ENCODE measurements around the gene STX1B. TPM values are rescaled to one million over a fixed set of nuclear protein-coding genes. Genes with fewer than 3 reads are reported as not detected.
A peak's percentile ranks its signal among the peaks of the same experiment; 100 is the strongest.
"Not testable (repeated sequence)": the region's sequence is repeated elsewhere in the genome, so short reads cannot be mapped to it uniquely, and the experiment has no call there.

The STX1B gene
- total and polyA plus RNA-seq, 8 donors, result 0.16 to 2.4 (median 0.80) TPM

GRCh38 chr16:31025339-31025738 lies 14.9 kb upstream of the STX1B start:
- no peak for FAIRE-seq
- no peaks in the 10 kb centered on the region for H3K27me3 ChIP-seq
- H3K4me1 ChIP-seq, result no peaks in the 10 kb centered on the region
- no peak overlapping the region for H3K27ac ChIP-seq
- H3K36me3 ChIP-seq, result no peaks in the 10 kb centered on the region
- no peak for DNase-seq
- TF ChIP-seq CTCF (IDR thresholded peaks at IDR 0.05), result no peak
- peak in 2 of 4 donors; percentile 25 to 34 for ATAC-seq
- H3K4me3 ChIP-seq, result no peak overlapping the region
- intact Hi-C loops (cut with DNase I), result no loop called here
- no peaks in the 10 kb centered on the region for H3K9me3 ChIP-seq
- 87 to 94% methylated on average over 5 of the region's 5 CpGs for WGBS, 2 donors

DNA sequence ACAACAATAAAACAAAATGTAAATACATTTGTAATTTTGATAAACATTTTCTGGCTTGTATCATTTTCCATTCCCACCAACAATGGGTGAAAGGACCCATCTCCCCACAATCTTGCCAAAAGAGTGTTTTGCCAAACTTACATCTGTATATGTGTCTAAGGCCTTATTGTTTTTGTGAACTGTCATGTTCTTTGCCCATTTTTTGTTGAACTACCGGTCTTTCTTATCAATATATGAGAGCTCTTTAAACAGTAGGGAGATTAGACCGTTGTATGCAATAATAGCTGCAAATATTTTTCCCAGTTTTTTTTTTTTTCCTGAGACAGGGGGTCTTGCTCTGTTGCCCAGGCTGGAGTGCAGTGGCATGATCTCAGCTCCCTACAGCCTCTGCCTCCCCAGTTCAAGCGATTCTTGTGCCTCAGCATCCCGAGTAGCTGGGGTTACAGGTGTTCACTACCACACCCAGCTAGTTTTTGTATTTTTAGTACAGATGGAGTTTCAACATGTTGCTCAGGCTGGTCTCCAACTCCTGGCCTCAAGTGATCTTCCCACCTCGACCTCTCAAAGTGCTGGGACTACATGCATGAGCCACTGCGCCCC lies 13.3 kb upstream of the STX1B start:
- no peak for FAIRE-seq
- ATAC-seq, result no peak
- Histone ChIP-seq H3K9me3 (no peaks in the 10 kb centered on the region), H3K4me1 (no peaks in the 10 kb centered on the region), H3K27me3 (no peaks in the 10 kb centered on the region), H3K4me3 (no peak overlapping the region), H3K36me3 (no peaks in the 10 kb centered on the region), H3K27ac (no peak overlapping the region)
- TF ChIP-seq CTCF (IDR thresholded peaks at IDR 0.05), result no peak
- intact Hi-C loops (cut with DNase I), result no loop called here
- WGBS, 2 donors, result 52 to 62% methylated on average over 6 of the region's 6 CpGs
- DNase-seq, result no peak

- Histone ChIP-seq H3K9me3 (no peaks in the 10 kb centered on the region), H3K36me3 (no peaks in the 10 kb centered on the region), H3K27me3 (no peaks in the 10 kb centered on the region), H3K4me1 (no peaks in the 10 kb centered on the region), H3K27ac (no peak overlapping the region), H3K4me3 (no peak overlapping the region)
- FAIRE-seq, result no peak
- no peak for TF ChIP-seq CTCF (IDR thresholded peaks at IDR 0.05)
- 85 to 89% methylated on average over 4 of the region's 4 CpGs for WGBS, 2 donors
- DNase-seq, result no peak
- intact Hi-C loops (cut with DNase I), result no loop called here
- ATAC-seq, result no peak
Measured at GRCh38 chr16:31023252-31023602, 12.8 kb upstream of the STX1B start.

DNA sequence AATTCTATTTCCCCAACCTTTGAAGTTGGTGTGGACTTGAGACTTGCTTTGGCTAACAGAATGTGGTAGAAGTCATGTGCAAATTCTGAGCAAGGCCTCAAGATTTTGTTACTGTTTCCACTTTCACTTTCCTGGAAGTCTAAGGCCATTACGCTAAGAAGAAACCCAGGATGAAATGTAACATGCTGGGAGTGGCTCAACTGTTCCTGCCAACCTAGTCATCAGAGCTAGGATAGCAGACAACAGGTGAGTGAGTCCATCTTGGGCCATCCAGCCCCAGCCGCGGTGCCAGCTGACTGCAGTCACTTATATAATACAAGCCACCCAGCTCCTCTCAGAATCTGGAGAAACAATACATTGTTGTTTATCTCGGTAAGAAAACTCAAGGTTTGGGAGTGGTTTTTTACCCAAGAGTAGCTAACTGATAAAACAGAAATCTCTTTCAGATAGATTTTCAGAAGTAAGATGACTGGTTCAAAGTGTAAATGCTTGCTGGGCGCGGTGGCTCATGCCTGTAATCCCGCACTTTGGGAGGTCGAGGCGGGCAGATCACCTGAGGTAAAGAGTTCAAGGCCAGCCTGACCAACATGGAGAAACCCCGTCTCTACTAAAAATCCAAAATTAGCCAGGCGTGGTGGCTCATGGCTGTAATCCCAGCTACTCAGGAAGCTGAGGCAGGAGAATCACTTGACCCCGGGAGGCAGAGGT lies 12.3 kb upstream of the STX1B start:
- H3K27ac ChIP-seq, result no peak overlapping the region
- no peaks in the 10 kb centered on the region for H3K36me3 ChIP-seq
- H3K4me1 ChIP-seq, result no peaks in the 10 kb centered on the region
- H3K9me3 ChIP-seq, result no peaks in the 10 kb centered on the region
- no peak overlapping the region for H3K4me3 ChIP-seq
- H3K27me3 ChIP-seq, result no peaks in the 10 kb centered on the region
- no peak for TF ChIP-seq CTCF (IDR thresholded peaks at IDR 0.05)
- DNase-seq (no peak), ATAC-seq (no peak), FAIRE-seq (no peak)
- intact Hi-C loops (cut with DNase I), result no loop called here
- 75 to 78% methylated on average over 12 of the region's 12 CpGs for WGBS, 2 donors

DNA sequence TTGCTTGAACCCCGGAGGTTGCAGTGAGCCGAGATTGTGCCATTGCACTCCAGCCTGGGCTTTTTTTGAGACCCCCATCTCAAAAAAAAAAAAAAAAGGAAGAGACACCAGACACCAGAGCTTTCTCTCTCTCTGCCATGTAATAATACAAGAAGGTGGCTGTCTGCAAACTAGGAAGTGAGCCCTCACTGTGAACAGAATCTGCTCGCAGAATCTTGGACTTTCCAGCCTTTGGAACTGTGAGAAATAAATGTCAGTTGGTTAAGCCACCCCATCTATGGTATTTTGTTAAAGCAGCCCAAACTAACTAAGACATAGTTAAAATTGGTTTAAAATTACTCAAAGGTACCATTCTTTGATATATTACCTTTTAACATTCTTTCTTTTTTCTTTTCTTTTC lies 10.1 kb upstream of the STX1B start:
- Histone ChIP-seq H3K9me3 (no peaks in the 10 kb centered on the region), H3K27ac (no peak overlapping the region), H3K4me1 (peaks cover 0 to 9% (median 0%) of the 10 kb centered on the region in 3 donors), H3K27me3 (no peaks in the 10 kb centered on the region), H3K4me3 (no peak overlapping the region), H3K36me3 (no peaks in the 10 kb centered on the region)
- 90 to 94% methylated on average over 3 of the region's 3 CpGs for WGBS, 2 donors
- ATAC-seq, result no peak
- DNase-seq, result no peak
- no peak for TF ChIP-seq CTCF (IDR thresholded peaks at IDR 0.05)
- intact Hi-C loops (cut with DNase I), result no loop called here
- no peak for FAIRE-seq

GRCh38 chr16:31017756-31018155 lies 7.3 kb upstream of the STX1B start:
- H3K36me3 ChIP-seq; H3K27me3 ChIP-seq; FAIRE-seq; H3K4me3 ChIP-seq; H3K27ac ChIP-seq; ATAC-seq; H3K9me3 ChIP-seq; intact Hi-C loops (cut with DNase I); H3K4me1 ChIP-seq; DNase-seq: not testable (repeated sequence)
- 88 to 91% methylated on average over 10 of the region's 10 CpGs for WGBS, 2 donors

Data from pancreas (tissue), 10 donors.